NT2/D1 (cell line): ENCODE results near the gene SH3D19.

ENCODE experiments used
- DNase-seq: peaks from one replicate; pipeline ENCODE4 v3.0.0-alpha.2; 2011; ENCODE audit warnings: low read depth, low spot score
- H3K27me3 ChIP-seq: 2 replicates; pipeline ENCODE4 v1.6.0; 2011; ENCODE audit warnings: mild to moderate bottlenecking; ENCODE audit not compliant: insufficient read length, insufficient read depth
- H3K36me3 ChIP-seq: 2 replicates; pipeline ENCODE4 v1.6.1; 2011; ENCODE audit warnings: mild to moderate bottlenecking, low read length, mixed read lengths; ENCODE audit not compliant: insufficient read depth, insufficient read length
- H3K4me1 ChIP-seq: 2 replicates; pipeline ENCODE4 v1.5.1; 2011; ENCODE audit not compliant: insufficient read depth, insufficient read length
- H3K4me3 ChIP-seq: 2 replicates; pipeline ENCODE4 v1.5.1; 2011; ENCODE audit warnings: low read depth; ENCODE audit not compliant: insufficient read length
- H3K9ac ChIP-seq: 2 replicates; pipeline ENCODE4 v1.6.0; 2011; ENCODE audit warnings: low read depth; ENCODE audit not compliant: insufficient read length
- H3K9me3 ChIP-seq: 2 replicates; pipeline ENCODE4 v1.5.1; 2011; ENCODE audit warnings: mild to moderate bottlenecking, low read length; ENCODE audit not compliant: insufficient read depth
- SUZ12 ChIP-seq: IDR thresholded peaks from 2 replicates; pipeline ENCODE4 v1.6.1; 2011; ENCODE audit not compliant: insufficient read length, insufficient read depth; ENCODE audit errors: extremely low read depth
- YY1 ChIP-seq: IDR thresholded peaks from 2 replicates; pipeline ENCODE4 v1.6.1; 2011; ENCODE audit not compliant: insufficient read length, insufficient read depth
- ZNF274 ChIP-seq: IDR thresholded peaks from 2 replicates; pipeline ENCODE4 v1.6.1; 2011; ENCODE audit warnings: mild to moderate bottlenecking, low read depth, low read length

The SH3D19 gene

GRCh38 chr4:151202851-151203455 lies 122.5 kb downstream of the SH3D19 start:
- no peak for DNase-seq
- H3K27me3 ChIP-seq: no peaks in the 10 kb centered on the region
- H3K9ac ChIP-seq: no peak overlapping the region
- H3K9me3 ChIP-seq: no peaks in the 10 kb centered on the region
- no peaks in the 10 kb centered on the region for H3K4me1 ChIP-seq
- H3K4me3 ChIP-seq: no peak overlapping the region
- TF ChIP-seq SUZ12: no peak
- no peak for TF ChIP-seq YY1
- TF ChIP-seq ZNF274: no peak
- H3K36me3 ChIP-seq: no peaks in the 10 kb centered on the region

GRCh38 chr4:151202381-151202780 lies 123.0 kb downstream of the SH3D19 start:
- DNase-seq: no peak
- Histone ChIP-seq H3K4me3 (no peak overlapping the region), H3K9ac (no peak overlapping the region), H3K4me1 (no peaks in the 10 kb centered on the region), H3K9me3 (no peaks in the 10 kb centered on the region), H3K27me3 (no peaks in the 10 kb centered on the region), H3K36me3 (no peaks in the 10 kb centered on the region)
- TF ChIP-seq SUZ12 (no peak), YY1 (no peak), ZNF274 (no peak)

GRCh38 chr4:151199319-151200190 lies 125.8 kb downstream of the SH3D19 start:
- H3K27me3 ChIP-seq: no peaks in the 10 kb centered on the region
- no peaks in the 10 kb centered on the region for H3K9me3 ChIP-seq
- no peak overlapping the region for H3K9ac ChIP-seq
- no peak for DNase-seq
- no peak for TF ChIP-seq YY1
- no peaks in the 10 kb centered on the region for H3K4me1 ChIP-seq
- no peak overlapping the region for H3K4me3 ChIP-seq
- no peaks in the 10 kb centered on the region for H3K36me3 ChIP-seq

GRCh38 chr4:151198748-151199147 lies 126.7 kb downstream of the SH3D19 start:
- Histone ChIP-seq H3K4me1 (no peaks in the 10 kb centered on the region), H3K36me3 (no peaks in the 10 kb centered on the region), H3K27me3 (no peaks in the 10 kb centered on the region), H3K4me3 (no peak overlapping the region), H3K9ac (no peak overlapping the region), H3K9me3 (no peaks in the 10 kb centered on the region)
- no peak for DNase-seq
- TF ChIP-seq ZNF274: no peak
- TF ChIP-seq SUZ12: no peak
- no peak for TF ChIP-seq YY1

- TF ChIP-seq ZNF274 (no peak), SUZ12 (no peak), YY1 (no peak)
Measured at GRCh38 chr4:151197247-151197646, 128.2 kb downstream of the SH3D19 start.

GRCh38 chr4:151195801-151196200 lies 129.6 kb downstream of the SH3D19 start:
- Histone ChIP-seq H3K4me3 (no peak overlapping the region), H3K4me1 (no peaks in the 10 kb centered on the region), H3K9ac (no peak overlapping the region), H3K9me3 (no peaks in the 10 kb centered on the region; the same call in 1 of the 2 replicates), H3K27me3 (no peaks in the 10 kb centered on the region), H3K36me3 (no peaks in the 10 kb centered on the region)
- TF ChIP-seq ZNF274: no peak
- no peak for TF ChIP-seq YY1
- no peak for TF ChIP-seq SUZ12
- DNase-seq: no peak

More at GRCh38 chr4:151197247-151197646, 128.2 kb downstream of the SH3D19 start:
- H3K4me3 ChIP-seq: no peak overlapping the region
- no peaks in the 10 kb centered on the region for H3K9me3 ChIP-seq
- H3K36me3 ChIP-seq: no peaks in the 10 kb centered on the region
- DNase-seq: no peak
- no peak overlapping the region for H3K9ac ChIP-seq
- no peaks in the 10 kb centered on the region for H3K4me1 ChIP-seq
- H3K27me3 ChIP-seq: no peaks in the 10 kb centered on the region

GRCh38 chr4:151193414-151193813 lies 132.0 kb downstream of the SH3D19 start:
- Histone ChIP-seq H3K4me3 (no peak overlapping the region), H3K36me3 (no peaks in the 10 kb centered on the region), H3K4me1 (no peaks in the 10 kb centered on the region), H3K27me3 (no peaks in the 10 kb centered on the region), H3K9ac (no peak overlapping the region), H3K9me3 (peaks cover 4% of the 10 kb centered on the region; the same call in 1 of the 2 replicates)
- no peak for DNase-seq
- TF ChIP-seq ZNF274 (no peak), YY1 (no peak), SUZ12 (no peak)
